ENCODE measurements around the gene CENPE. TPM values are rescaled to one million over a fixed set of nuclear protein-coding genes. Genes with fewer than 3 reads are reported as not detected.

CENPE gene
- total and polyA plus RNA-seq, 10 donors, result 0.30 to 11.7 (median 3.9) TPM

- no peaks in the 10 kb centered on the region for H3K27me3 ChIP-seq (replicated peaks in 1 of 7)
- intact Hi-C loops (cut with DNase I; ENCODE audit: low total_unique reads), result no loop called here
Observed at GRCh38 chr4:103136671-103137445, 61.3 kb downstream of the CENPE start.

GRCh38 chr4:103129174-103129573 is 69.0 kb downstream of the CENPE start:
- TF ChIP-seq POLR2AphosphoS5 (IDR thresholded peaks at IDR 0.05) (no peak), POLR2A (IDR thresholded peaks at IDR 0.05) (no peak), CTCF (IDR thresholded peaks at IDR 0.05 in 8 of 11, conservative IDR thresholded peaks at IDR 0.05 in 3 of 11) (no peak)
- Histone ChIP-seq H3K4me1 (no peaks in the 10 kb centered on the region), H3K36me3 (no peaks in the 10 kb centered on the region), H3K27me3 (replicated peaks in 1 of 7) (no peaks in the 10 kb centered on the region), H3K4me3 (no peak overlapping the region), H3K9me3 (peaks cover 0 to 21% (median 13%) of the 10 kb centered on the region in 8 donors), H3K27ac (no peak overlapping the region)
- intact Hi-C loops (cut with DNase I; ENCODE audit: low total_unique reads), result no loop called here
- no peak for DNase-seq
- 92 to 99% (median 95%) methylated on average over 8 of the region's 8 CpGs for WGBS, 5 donors

More at GRCh38 chr4:103136671-103137445, 61.3 kb downstream of the CENPE start:
- no peak for DNase-seq
- WGBS, 5 donors, result 51 to 100% (median 97%) methylated on average over 1 of the region's 1 CpG
- H3K36me3 ChIP-seq, result no peaks in the 10 kb centered on the region
- H3K27ac ChIP-seq, result peak overlapping the region in 7 of 8 donors; percentile 5 to 60 (median 52)
- no peak for TF ChIP-seq POLR2A (IDR thresholded peaks at IDR 0.05)
- no peak for TF ChIP-seq CTCF (IDR thresholded peaks at IDR 0.05 in 8 of 11, conservative IDR thresholded peaks at IDR 0.05 in 3 of 11)
- no peak overlapping the region for H3K4me3 ChIP-seq
- H3K9me3 ChIP-seq, result no peaks in the 10 kb centered on the region
- H3K4me1 ChIP-seq, result peaks cover 0 to 15% (median 2%) of the 10 kb centered on the region in 6 donors

GRCh38 chr4:103126126-103126525 is 72.0 kb downstream of the CENPE start:
- TF ChIP-seq POLR2A (IDR thresholded peaks at IDR 0.05) (no peak), CTCF (IDR thresholded peaks at IDR 0.05 in 8 of 11, conservative IDR thresholded peaks at IDR 0.05 in 3 of 11) (no peak), POLR2AphosphoS5 (IDR thresholded peaks at IDR 0.05) (no peak)
- WGBS, 5 donors, result 94 to 98% (median 97%) methylated on average over 3 of the region's 3 CpGs
- H3K4me1 ChIP-seq, result no peaks in the 10 kb centered on the region
- H3K36me3 ChIP-seq, result no peaks in the 10 kb centered on the region
- DNase-seq, result no peak
- H3K27ac ChIP-seq, result no peak overlapping the region
- intact Hi-C loops (cut with DNase I; ENCODE audit: low total_unique reads), result no loop called here
- H3K9me3 ChIP-seq, result peaks cover 0 to 21% (median 13%) of the 10 kb centered on the region in 8 donors
- H3K27me3 ChIP-seq (replicated peaks in 1 of 7), result no peaks in the 10 kb centered on the region
- H3K4me3 ChIP-seq, result no peak overlapping the region

- no peak for DNase-seq
- Histone ChIP-seq H3K9me3 (peaks cover 0 to 7% (median 2%) of the 10 kb centered on the region in 8 donors), H3K4me3 (no peak overlapping the region), H3K36me3 (no peaks in the 10 kb centered on the region), H3K27me3 (replicated peaks in 1 of 7) (no peaks in the 10 kb centered on the region), H3K27ac (no peak overlapping the region), H3K4me1 (no peaks in the 10 kb centered on the region)
- intact Hi-C loops (cut with DNase I; ENCODE audit: low total_unique reads), result no loop called here
- no peak for TF ChIP-seq CTCF (IDR thresholded peaks at IDR 0.05 in 8 of 11, conservative IDR thresholded peaks at IDR 0.05 in 3 of 11)
- TF ChIP-seq POLR2A (IDR thresholded peaks at IDR 0.05), result no peak
- TF ChIP-seq POLR2AphosphoS5 (IDR thresholded peaks at IDR 0.05), result no peak
- WGBS, 5 donors, result 77 to 94% (median 80%) methylated on average over 3 of the region's 3 CpGs
Observed at GRCh38 chr4:103123114-103123513, 75.0 kb downstream of the CENPE start.
